Globus pallidus (tissue), 1 donor: ENCODE measurements around the gene HLA-DMA.

Experiments used
- DNase-seq: peaks from one replicate; pipeline ENCODE4 v3.0.0-alpha.2; 2015; ENCODE audit warnings: low spot score

Gene HLA-DMA

GRCh38 chr6:32932132-32932868 lies 20.6 kb downstream of the HLA-DMA start:
- DNase-seq = no peak

- DNase-seq = no peak
Measured at GRCh38 chr6:32931211-32931610, 21.7 kb downstream of the HLA-DMA start.

GRCh38 chr6:32922083-32922482 lies 30.8 kb downstream of the HLA-DMA start:
- DNase-seq = no peak

GRCh38 chr6:32920715-32921114 lies 32.2 kb downstream of the HLA-DMA start:
- DNase-seq = no peak

- DNase-seq = no peak
Measured at GRCh38 chr6:32912951-32913350, 39.9 kb downstream of the HLA-DMA start.

GRCh38 chr6:32908897-32909296 lies 44.0 kb downstream of the HLA-DMA start:
- no peak for DNase-seq

GRCh38 chr6:32906539-32906938 lies 46.4 kb downstream of the HLA-DMA start:
- no peak for DNase-seq

GRCh38 chr6:32905078-32905477 lies 47.8 kb downstream of the HLA-DMA start:
- no peak for DNase-seq

GRCh38 chr6:32903952-32904351 lies 48.9 kb downstream of the HLA-DMA start:
- no peak for DNase-seq
